GM21360 (cell line): ENCODE data around the gene GRM7.
"Not testable (repeated sequence)": the region's sequence is repeated elsewhere in the genome, so short reads cannot be mapped to it uniquely, and the experiment has no call there.

ENCODE experiments used
- ATAC-seq: cut with Tn5 transposase; IDR thresholded peaks from one replicate; pipeline ENCODE4 v1.9.1; 2021; ENCODE audit warnings: mild to moderate bottlenecking, moderate library complexity; ENCODE audit not compliant: unreplicated experiment

GRM7 gene

DNA sequence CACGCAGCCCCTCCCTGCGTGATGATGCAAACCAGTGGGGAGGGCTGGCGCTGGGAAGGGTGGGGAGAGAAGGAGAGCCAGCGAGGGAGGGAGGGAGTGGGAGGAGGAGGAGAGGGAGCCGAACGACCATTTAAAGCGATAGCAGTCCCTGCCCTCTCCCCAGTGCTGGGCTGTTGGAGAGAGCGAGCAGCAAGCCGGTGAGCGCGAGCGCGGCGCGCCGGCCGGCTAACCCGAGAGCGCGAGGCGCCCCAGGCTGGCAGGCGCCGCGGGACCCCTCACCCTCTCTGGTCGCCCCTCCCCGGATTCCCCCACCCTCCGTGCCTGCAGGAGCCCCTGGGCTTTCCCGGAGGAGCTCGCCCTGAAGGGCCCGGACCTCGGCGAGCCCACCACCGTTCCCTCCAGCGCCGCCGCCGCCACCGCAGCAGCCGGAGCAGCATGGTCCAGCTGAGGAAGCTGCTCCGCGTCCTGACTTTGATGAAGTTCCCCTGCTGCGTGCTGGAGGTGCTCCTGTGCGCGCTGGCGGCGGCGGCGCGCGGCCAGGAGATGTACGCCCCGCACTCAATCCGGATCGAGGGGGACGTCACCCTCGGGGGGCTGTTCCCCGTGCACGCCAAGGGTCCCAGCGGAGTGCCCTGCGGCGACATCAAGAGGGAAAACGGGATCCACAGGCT is at the start of gene GRM7:
GRM7 (plus strand) TSS at position 162 of the 671 bp plus-strand sequence.
- no peak for ATAC-seq

- no peak for ATAC-seq
These were observed 39.5 kb upstream of the GRM7 start for GRCh38 chr3:6821411-6821810.

DNA sequence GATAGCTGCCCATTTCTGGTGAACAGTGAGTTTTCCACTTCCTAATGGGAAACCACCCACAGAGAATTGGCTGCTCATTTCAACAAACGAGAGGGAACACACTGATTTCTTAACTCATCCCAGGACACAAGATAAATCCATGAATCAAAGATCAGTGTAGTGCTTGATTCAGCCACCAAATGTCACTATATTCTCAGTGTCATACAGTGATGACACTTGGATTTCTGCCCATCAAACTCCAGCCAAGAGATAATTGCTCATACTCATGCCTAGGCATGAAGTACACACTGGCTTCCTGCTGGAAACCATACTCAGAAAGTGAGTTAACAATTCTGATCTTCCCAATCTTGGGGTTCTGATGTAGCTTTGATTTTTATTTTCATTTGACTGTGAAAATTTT is 35.4 kb upstream of the GRM7 start:
- no peak for ATAC-seq

DNA sequence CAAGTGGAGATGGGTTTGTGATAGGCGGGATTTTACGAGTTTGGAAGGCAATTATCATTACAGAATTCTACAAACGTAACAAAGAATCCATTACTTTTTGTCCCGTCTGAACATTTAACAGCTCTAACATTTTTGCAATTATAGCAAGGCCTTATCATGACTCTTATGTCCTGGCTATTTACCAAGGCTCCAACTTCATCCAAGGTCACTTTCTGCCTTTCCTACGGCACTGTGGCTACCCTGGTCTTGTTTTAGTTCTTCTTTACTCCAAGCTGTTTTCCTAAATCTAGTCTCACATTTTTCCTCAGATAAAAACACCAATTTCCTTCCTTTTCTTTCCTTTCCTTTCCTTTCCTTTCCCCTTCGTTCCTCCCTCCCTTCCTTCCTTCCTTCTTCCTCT is 33.5 kb upstream of the GRM7 start:
- ATAC-seq, result no peak

GRCh38 chr3:6844723-6845122 is 16.2 kb upstream of the GRM7 start:
- ATAC-seq, result no peak

- ATAC-seq, result no peak
These were observed 6.7 kb upstream of the GRM7 start for GRCh38 chr3:6854184-6854583.

GRCh38 chr3:6857510-6857909 is 3.4 kb upstream of the GRM7 start:
- no peak for ATAC-seq

DNA sequence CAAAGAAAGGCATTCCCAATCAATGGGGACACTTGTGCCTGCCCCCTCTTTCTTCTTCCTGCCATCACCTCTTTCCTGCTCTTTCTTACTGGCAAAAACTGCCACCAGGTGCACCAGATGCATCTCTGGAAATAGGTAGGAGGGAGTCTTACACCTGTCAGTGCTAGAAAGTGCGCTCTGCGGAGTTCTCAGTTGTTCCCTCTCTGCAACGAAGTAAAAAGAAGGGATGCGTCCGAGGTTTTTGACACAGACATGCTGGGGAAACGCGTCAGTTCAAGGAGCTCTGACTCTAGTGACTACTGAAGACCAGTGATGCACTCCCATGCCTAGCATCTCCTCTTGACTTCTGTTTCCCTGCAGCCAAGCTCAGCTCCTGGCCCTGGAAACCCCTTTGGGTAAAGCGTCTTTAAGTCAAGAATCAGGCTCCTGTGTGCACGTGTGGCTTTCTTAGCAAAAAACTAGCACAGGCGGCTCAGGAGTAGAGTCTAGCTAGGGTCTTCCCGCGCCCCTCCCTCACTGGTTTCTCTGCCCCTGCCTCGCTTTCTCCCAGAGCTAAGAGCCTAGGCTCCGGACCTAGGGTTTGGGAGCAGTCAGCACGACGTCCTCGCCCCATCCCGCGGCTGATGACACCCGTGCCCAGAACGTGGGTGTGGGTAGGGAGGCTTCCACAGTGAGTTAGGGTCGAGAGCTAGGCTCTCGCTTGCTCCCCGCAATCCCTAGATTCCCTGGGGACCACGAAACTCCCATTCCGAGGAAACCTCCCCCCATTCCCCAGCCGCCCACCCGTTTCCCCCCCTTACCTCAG is 564 bp upstream of the GRM7 start:
- no peak for ATAC-seq

- ATAC-seq, result no peak
These were observed 698 bp downstream of the GRM7 start for GRCh38 chr3:6861625-6862000.

DNA sequence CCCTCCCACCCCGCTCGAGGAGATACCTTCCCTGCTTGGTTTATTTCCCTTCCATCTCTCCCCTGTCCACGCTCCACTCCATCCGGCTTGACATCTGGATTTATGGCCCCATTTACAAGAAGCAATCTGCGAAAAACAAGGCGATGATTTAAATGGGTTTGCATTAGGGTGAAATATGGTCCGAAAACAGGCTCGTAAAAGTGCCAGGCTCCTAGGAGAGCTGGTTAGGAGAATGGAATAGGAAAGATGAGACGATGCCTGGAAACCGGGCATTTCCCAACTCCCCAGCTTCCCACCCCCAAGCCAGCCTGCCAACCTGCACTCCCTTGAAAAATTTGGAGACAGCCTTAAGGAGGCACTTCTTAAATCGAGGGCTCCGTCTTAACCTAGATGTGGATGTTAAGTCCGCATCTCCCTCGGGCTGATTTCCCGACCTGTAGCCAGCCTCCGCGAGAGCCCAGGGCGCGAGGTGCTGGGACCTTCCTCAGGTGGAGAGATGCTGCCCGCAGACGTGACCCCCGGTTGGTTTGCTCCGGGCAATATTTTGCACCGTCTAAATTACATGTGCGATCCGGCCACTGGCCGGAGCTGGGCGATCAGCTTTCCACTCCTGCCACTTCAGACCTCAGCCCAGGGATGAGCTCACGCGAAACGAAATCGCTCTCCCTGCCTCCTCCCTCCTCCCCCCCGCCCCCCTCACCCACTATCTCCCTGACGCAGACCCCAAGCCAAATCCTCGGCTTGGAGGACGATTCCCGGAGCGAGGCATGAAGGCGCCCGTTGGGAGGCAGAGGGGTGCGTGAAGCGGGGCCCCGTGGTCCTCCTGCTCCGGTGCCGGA is 1.3 kb downstream of the GRM7 start:
- no peak for ATAC-seq

DNA sequence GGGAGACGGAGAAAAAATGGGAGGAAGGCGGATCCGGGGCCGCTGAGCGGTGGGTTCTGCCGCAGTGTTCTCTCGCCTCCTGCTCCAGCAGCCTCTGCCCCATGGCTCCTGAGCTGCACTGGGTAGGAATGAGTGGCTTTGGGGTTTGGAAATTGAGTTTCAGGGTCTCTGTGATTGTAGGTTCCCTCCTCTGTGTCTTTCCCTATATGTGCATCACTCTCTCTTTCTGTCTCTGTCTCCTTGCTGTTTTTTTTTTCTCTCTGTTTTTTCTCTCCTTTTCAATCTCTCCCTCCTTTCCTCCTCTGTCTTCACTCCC is 1.9 kb downstream of the GRM7 start:
- no peak for ATAC-seq

- no peak for ATAC-seq
These were observed 6.4 kb downstream of the GRM7 start for GRCh38 chr3:6867269-6867668.

GRCh38 chr3:6878731-6879130 is 17.8 kb downstream of the GRM7 start:
- ATAC-seq, result no peak

DNA sequence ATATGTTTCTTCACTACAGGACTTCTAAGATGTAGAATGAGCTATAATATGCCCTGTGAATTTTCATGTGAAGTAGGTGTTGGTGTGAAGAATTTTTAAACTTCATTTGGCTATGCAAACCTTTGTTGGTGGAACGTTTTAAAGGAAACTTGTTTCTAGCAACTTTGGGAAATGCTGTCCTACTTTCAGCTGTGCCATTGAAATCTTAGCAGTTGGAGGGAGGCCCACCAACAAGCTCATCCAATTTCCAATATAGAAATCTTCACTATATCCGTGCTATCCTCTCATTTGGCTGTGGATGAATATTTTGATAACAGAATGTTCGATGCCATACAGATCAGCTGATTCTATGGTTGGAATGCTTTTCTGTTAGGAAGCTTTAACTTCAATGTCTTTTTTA is 51.3 kb downstream of the GRM7 start:
- no peak for ATAC-seq

DNA sequence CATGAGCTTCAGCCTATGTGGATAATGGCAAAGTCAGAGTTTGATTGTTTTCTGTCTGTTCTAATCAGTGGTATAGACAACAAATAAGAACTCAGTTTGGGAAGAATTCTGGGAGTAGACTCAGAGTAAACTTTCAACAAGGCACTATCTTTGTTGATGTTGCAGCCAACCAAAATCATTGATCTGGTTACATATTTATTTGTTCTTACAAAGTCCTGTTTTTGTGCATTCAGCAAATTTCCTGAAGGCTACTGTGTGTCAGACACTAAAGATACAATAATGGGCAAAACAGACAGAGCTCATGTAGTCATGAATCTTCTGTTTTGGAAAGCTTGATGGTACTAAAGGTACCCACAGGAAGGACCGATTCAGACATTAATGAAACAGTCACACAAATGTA is 55.0 kb downstream of the GRM7 start:
- ATAC-seq, result no peak

DNA sequence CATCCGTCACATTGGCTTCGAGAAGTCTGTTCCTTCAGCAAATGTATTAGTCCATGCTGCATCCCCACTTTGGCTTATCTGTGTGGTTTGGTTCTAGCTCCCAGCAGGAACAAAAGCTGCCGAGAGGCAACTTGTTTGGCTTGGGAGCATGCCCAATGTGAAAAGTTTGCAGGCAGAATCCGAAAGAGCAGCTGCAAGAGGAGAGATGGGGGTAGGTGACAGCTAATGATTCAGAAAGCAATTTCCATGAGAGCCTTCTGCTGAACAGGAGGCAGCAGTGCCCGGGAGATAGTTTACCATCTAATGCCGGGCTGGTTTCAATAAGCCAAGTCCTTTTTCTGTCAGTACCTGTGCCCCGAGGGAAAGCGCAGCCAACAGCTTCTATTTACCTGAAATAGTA is 60.2 kb downstream of the GRM7 start:
- ATAC-seq, result no peak

DNA sequence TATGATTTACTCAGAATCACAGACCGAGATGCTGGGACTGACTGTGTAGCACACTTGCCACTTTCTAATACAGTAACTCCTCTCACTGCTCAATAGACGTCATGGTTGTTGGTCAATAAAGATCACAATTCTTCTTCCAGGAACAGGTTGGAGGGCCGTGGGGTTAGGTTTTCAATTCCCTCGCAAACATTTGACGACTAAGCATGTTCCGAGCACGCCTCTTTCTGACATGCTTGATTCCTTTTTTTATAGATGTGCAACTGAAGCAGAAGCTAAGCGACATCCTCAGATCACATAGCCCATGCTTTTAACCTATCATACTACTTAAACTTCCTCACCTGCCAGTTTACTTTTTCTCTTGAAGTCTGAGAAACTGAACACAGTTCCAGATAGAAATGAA is 61.0 kb downstream of the GRM7 start:
- no peak for ATAC-seq

GRCh38 chr3:6928064-6928463 is 67.1 kb downstream of the GRM7 start:
- no peak for ATAC-seq

DNA sequence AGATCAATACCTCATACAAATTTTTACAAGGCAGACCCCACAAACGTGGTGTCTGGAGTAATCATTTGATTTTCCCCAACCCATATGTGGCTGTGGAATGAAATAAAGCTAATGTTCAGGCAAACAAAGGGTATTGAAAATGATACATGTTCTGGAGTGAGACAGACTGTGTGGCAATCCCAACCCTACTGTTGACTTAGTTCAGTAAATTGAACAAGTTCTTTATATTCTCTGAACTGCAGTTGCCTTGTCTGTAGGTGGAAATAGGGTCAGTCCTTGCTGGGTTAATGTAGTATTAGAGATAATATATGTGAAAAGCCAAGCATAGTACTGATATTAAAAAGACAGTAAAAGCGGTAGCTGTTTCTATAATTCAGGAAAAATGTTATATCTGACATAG is 69.0 kb downstream of the GRM7 start:
- ATAC-seq, result no peak

- ATAC-seq, result not testable (repeated sequence)
These were observed 74.5 kb downstream of the GRM7 start for GRCh38 chr3:6935418-6935817.

DNA sequence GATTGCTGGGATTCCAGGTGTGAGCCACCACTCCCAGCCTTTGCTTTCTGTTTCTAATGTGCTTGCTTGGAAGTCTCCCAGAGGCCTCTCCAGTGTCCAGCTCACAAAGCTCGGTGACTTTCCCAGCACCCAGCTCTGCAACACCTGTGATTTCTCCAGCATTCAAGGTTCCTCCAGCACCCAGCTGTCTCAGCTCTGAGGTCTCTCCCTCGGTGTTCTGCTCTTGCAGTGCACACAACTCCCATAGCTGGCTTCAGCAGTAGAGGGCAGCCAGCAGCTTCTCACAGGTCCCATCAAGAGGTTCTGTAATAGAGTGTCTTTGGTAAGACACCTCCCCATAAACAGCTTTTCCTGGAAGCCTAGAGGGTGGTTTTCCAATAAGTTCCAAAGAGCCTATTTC is 75.1 kb downstream of the GRM7 start:
- ATAC-seq, result no peak

GRCh38 chr3:6962801-6963200 is 101.9 kb downstream of the GRM7 start:
- no peak for ATAC-seq
